Astrocyte of the cerebellum (primary cell): Measurements from ENCODE around the gene ZIC5.

ENCODE experiments used
- DNase-seq: peaks from one replicate; pipeline ENCODE4 v3.0.0-alpha.2; 2011; ENCODE audit warnings: low read depth
- H3K4me3 ChIP-seq: 2 replicates; pipeline ENCODE4 v1.5.1; 2011; ENCODE audit warnings: mild to moderate bottlenecking, low read depth, low read length, moderate library complexity
- CTCF ChIP-seq: IDR thresholded peaks from 2 replicates; pipeline ENCODE4 v1.5.1; 2012; ENCODE audit warnings: low read length, low read depth, moderate library complexity, mild to moderate bottlenecking; ENCODE audit errors: missing control alignments
- in situ Hi-C: cut with HindIII; loops from 2 replicates; pipeline ENCODE4 v1.10.0; 2017; ENCODE audit warnings: low sequenced_read_pairs

ZIC5 gene

DNA sequence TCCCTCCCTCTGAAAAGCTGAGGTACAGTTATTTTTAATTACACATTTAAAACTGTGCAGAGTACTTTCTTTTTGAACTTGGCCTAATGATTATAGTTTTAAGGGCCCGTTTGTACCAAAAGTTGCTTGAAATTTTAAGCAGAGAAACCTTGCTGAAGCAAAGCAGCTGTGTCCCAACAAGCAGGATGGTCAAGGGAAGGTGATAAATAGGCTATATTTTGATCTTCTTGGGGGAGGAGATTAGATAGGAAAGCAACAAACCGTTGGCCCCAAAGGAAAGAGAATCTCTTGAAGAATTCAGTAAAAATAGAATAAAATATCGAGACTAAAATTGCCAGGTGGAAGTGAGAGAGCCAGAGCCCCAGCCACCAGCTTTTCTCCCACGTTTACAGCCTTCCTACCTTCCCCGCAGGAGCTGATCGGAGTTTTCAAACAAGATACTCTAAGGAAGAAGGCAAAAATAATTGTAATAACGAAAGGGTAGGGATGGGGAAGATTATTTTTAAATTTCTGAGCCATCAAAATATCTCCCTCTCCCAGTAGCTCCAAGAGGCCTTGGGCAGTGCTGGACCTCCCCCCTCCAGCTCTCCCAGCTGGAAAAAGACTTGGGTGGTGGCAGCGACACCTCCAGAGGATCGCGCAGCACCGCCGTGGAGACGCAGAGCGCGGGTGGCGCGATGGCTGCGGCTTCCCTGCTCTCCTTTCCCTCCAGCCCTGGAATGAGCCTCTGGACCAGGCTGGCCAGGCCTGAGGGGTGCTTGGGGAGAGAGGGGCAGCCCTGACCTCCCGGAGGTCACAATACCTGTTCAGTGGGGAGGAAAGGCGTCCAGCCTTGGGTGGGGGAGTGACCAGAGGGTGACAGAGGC is 15.8 kb upstream of the ZIC5 start:
- in situ Hi-C loops, result loop anchor here (10.0 to 25.0 kb wide), 2 partner anchors 250 to 527 kb away; no protein-coding TSS in a partner anchor
- H3K4me3 ChIP-seq, result peak overlapping the region; percentile 94
- no peak for DNase-seq
- TF ChIP-seq CTCF, result no peak

DNA sequence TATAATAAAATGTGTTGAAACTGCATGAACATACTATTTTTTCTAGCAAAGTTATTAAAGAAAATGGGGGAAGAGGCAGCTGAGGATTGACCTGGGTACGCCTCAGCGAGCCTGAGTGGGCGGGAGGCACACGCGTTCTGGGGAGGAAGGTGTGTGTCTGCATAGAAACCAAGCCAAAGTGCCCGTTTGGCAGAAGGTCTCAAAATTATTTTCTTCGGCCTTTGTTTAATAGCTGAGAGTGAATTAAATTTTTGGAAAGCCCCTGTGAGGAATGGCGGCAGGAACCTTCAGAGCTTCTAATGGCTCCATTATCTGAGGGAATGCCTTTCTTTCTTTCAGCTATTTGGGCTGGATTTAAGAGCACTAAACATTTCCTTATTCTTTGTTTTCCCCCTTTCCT is 15.2 kb upstream of the ZIC5 start:
- TF ChIP-seq CTCF, result no peak
- no peak for DNase-seq
- in situ Hi-C loops, result loop anchor here (10.0 to 25.0 kb wide), 2 partner anchors 251 to 528 kb away; no protein-coding TSS in a partner anchor
- peak overlapping the region; percentile 94 for H3K4me3 ChIP-seq

GRCh38 chr13:99985886-99986527 is 14.4 kb upstream of the ZIC5 start:
- H3K4me3 ChIP-seq, result peak overlapping the region; percentile 94
- no peak for TF ChIP-seq CTCF
- no peak for DNase-seq
- in situ Hi-C loops, result loop anchor here (10.0 to 25.0 kb wide), 2 partner anchors 251 to 529 kb away; no protein-coding TSS in a partner anchor

GRCh38 chr13:99985241-99985874 is 13.8 kb upstream of the ZIC5 start:
- DNase-seq, result no peak
- H3K4me3 ChIP-seq, result peak overlapping the region; percentile 94
- in situ Hi-C loops, result loop anchor here (10.0 to 25.0 kb wide), 2 partner anchors 252 to 529 kb away; no protein-coding TSS in a partner anchor
- no peak for TF ChIP-seq CTCF

- no peak for TF ChIP-seq CTCF
- DNase-seq, result no peak
- peak overlapping the region; percentile 94 for H3K4me3 ChIP-seq
- in situ Hi-C loops, result loop anchor here (10.0 to 25.0 kb wide), 2 partner anchors 253 to 530 kb away; no protein-coding TSS in a partner anchor
Measured at GRCh38 chr13:99984461-99985240, 13.1 kb upstream of the ZIC5 start.
